ENCODE results near the gene NPTN. TPM values are rescaled to one million over a fixed set of nuclear protein-coding genes. Genes with fewer than 3 reads are reported as not detected.

NPTN gene
- total RNA-seq, 1 experiment from 2014 or later, result 71.0 TPM

GRCh38 chr15:73630921-73631362 lies 2.2 kb downstream of the NPTN start:
- intact Hi-C loops (cut with micrococcal nuclease), result loop anchor here (5.0 kb wide), 2 partner anchors 34 to 1114 kb away; no protein-coding TSS in a partner anchor
- CTCF ChIA-PET, result interaction anchor here (0.8 to 9.6 kb wide), 5 partner anchors 13 to 71 kb away, joined by 3 to 308 read pairs (median 5); no protein-coding TSS in a partner anchor
- Mint-ChIP-seq H3K27ac (ENCODE audit: low read depth, unreplicated experiment) (peak overlapping the region; percentile 97), H3K36me3 (ENCODE audit: insufficient read depth, unreplicated experiment) (no peaks in the 10 kb centered on the region), H3K4me3 (ENCODE audit: unreplicated experiment) (peak overlapping the region; percentile 80), H3K9me3 (ENCODE audit: unreplicated experiment) (no peaks in the 10 kb centered on the region), H3K4me1 (ENCODE audit: insufficient read depth, unreplicated experiment) (peaks cover 59% of the 10 kb centered on the region), H3K27me3 (ENCODE audit: insufficient read depth, unreplicated experiment) (no peaks in the 10 kb centered on the region)
- no peak for TF ChIP-seq CTCF (IDR thresholded peaks at IDR 0.05; ENCODE audit: unreplicated experiment)
- TSS peak; percentile 22 for BruUV-seq (replicated peaks)
- no peak for DNase-seq (ENCODE audit: unreplicated experiment)
- POLR2A ChIA-PET, result interaction anchor here (0.7 to 15.3 kb wide), 13 partner anchors 12 to 352 kb away, joined by 3 to 270 read pairs (median 7); partner anchors contain the start of gene CD276

GRCh38 chr15:73629798-73630429 lies 3.3 kb downstream of the NPTN start:
- TF ChIP-seq CTCF (IDR thresholded peaks at IDR 0.05; ENCODE audit: unreplicated experiment), result no peak
- no peaks in the 10 kb centered on the region for H3K9me3 Mint-ChIP-seq (ENCODE audit: unreplicated experiment)
- H3K27me3 Mint-ChIP-seq (ENCODE audit: insufficient read depth, unreplicated experiment), result no peaks in the 10 kb centered on the region
- peak overlapping the region; percentile 97 for H3K27ac Mint-ChIP-seq (ENCODE audit: low read depth, unreplicated experiment)
- intact Hi-C loops (cut with micrococcal nuclease), result loop anchor here (5.0 kb wide), 2 partner anchors 33 to 1113 kb away; no protein-coding TSS in a partner anchor
- peak overlapping the region; percentile 80 for H3K4me3 Mint-ChIP-seq (ENCODE audit: unreplicated experiment)
- no peaks in the 10 kb centered on the region for H3K36me3 Mint-ChIP-seq (ENCODE audit: insufficient read depth, unreplicated experiment)
- H3K4me1 Mint-ChIP-seq (ENCODE audit: insufficient read depth, unreplicated experiment), result peaks cover 58% of the 10 kb centered on the region
- BruUV-seq (replicated peaks), result no TSS peak
- CTCF ChIA-PET, result interaction anchor here (0.6 to 9.6 kb wide), 4 partner anchors 48 to 194 kb away, joined by 3 to 308 read pairs (median 3); no protein-coding TSS in a partner anchor
- peak; percentile 42 for DNase-seq (ENCODE audit: unreplicated experiment)
- POLR2A ChIA-PET, result interaction anchor here (0.6 to 15.3 kb wide), 10 partner anchors 11 to 477 kb away, joined by 3 to 270 read pairs (median 14); partner anchors contain the start of gene CD276

GRCh38 chr15:73628976-73629797 lies 4.0 kb downstream of the NPTN start:
- POLR2A ChIA-PET, result interaction anchor here (0.6 to 15.3 kb wide), 10 partner anchors 10 to 865 kb away, joined by 3 to 270 read pairs (median 12); partner anchors contain the start of gene CD276
- Mint-ChIP-seq H3K9me3 (ENCODE audit: unreplicated experiment) (no peaks in the 10 kb centered on the region), H3K27me3 (ENCODE audit: insufficient read depth, unreplicated experiment) (no peaks in the 10 kb centered on the region), H3K4me3 (ENCODE audit: unreplicated experiment) (peak overlapping the region; percentile 80), H3K4me1 (ENCODE audit: insufficient read depth, unreplicated experiment) (peaks cover 51% of the 10 kb centered on the region), H3K27ac (ENCODE audit: low read depth, unreplicated experiment) (peak overlapping the region; percentile 37), H3K36me3 (ENCODE audit: insufficient read depth, unreplicated experiment) (no peaks in the 10 kb centered on the region)
- TF ChIP-seq CTCF (IDR thresholded peaks at IDR 0.05; ENCODE audit: unreplicated experiment), result no peak
- CTCF ChIA-PET, result interaction anchor here (0.6 to 9.6 kb wide), 4 partner anchors 10 to 72 kb away, joined by 3 to 308 read pairs (median 3); no protein-coding TSS in a partner anchor
- BruUV-seq (replicated peaks), result no TSS peak
- peak; percentile 49 for DNase-seq (ENCODE audit: unreplicated experiment)
- intact Hi-C loops (cut with micrococcal nuclease), result no loop called here

Data from MCF 10A (cell line).